Astrocyte (in vitro differentiated cells and primary cell): Measurements from ENCODE around the gene TET1. TPM values are rescaled to one million over a fixed set of nuclear protein-coding genes. Genes with fewer than 3 reads are reported as not detected.
"Not testable (repeated sequence)": the region's sequence is repeated elsewhere in the genome, so short reads cannot be mapped to it uniquely, and the experiment has no call there.

Experiments
- DNase-seq: peaks from one replicate; pipeline ENCODE4 v3.0.0-alpha.2; 2010; ENCODE audit warnings: low read depth
- FAIRE-seq: peaks from 2 replicates; lab custom pipeline; 2011; peaks lifted over from hg19 to GRCh38; lab: Jason Lieb, UNC
- H2AFZ ChIP-seq: 2 replicates; pipeline ENCODE4 v1.6.0; 2012; ENCODE audit warnings: low read depth, low read length, inconsistent platforms
- H3K27ac ChIP-seq: 2 replicates; pipeline ENCODE4 v1.5.1; 2011; ENCODE audit warnings: low read depth, low read length, inconsistent platforms
- H3K27me3 ChIP-seq: 2 replicates; pipeline ENCODE4 v1.6.0; 2011; ENCODE audit warnings: low read length, inconsistent platforms; ENCODE audit not compliant: insufficient read depth
- H3K36me3 ChIP-seq: 2 replicates; pipeline ENCODE4 v1.5.1; 2011; ENCODE audit warnings: low read length, inconsistent platforms; ENCODE audit not compliant: insufficient read depth
- H3K4me1 ChIP-seq: 2 replicates; pipeline ENCODE4 v1.5.1; 2011; ENCODE audit warnings: low read length, inconsistent platforms; ENCODE audit not compliant: insufficient read depth
- H3K4me2 ChIP-seq: 2 replicates; pipeline ENCODE4 v1.6.0; 2012; ENCODE audit warnings: low read length, inconsistent platforms
- H3K4me3 ChIP-seq: 2 replicates; pipeline ENCODE4 v1.5.1; 2011; ENCODE audit warnings: low read depth, mild to moderate bottlenecking, low read length, inconsistent platforms; ENCODE audit not compliant: insufficient read depth
- H3K79me2 ChIP-seq: 2 replicates; pipeline ENCODE4 v1.6.0; 2012; ENCODE audit warnings: mild to moderate bottlenecking, low read length, inconsistent platforms; ENCODE audit not compliant: insufficient read depth
- H3K9ac ChIP-seq: 2 replicates; pipeline ENCODE4 v1.6.0; 2012; ENCODE audit warnings: mild to moderate bottlenecking, low read length, inconsistent platforms
- H3K9me3 ChIP-seq: 2 replicates; pipeline ENCODE4 v1.5.1; 2012; ENCODE audit warnings: low read depth, mild to moderate bottlenecking, low read length, inconsistent platforms; ENCODE audit not compliant: insufficient read depth
- H4K20me1 ChIP-seq: 2 replicates; pipeline ENCODE4 v1.6.0; 2012; ENCODE audit warnings: low read length, inconsistent platforms; ENCODE audit not compliant: insufficient read depth
- H3K27ac Mint-ChIP-seq: one replicate; pipeline ENCODE4 v1.8.0; 2021; ENCODE audit warnings: mild to moderate bottlenecking, mixed read lengths; ENCODE audit not compliant: unreplicated experiment
- H3K27me3 Mint-ChIP-seq: one replicate; pipeline ENCODE4 v1.8.0; 2021; ENCODE audit warnings: low read depth, mixed read lengths; ENCODE audit not compliant: unreplicated experiment
- H3K36me3 Mint-ChIP-seq: one replicate; pipeline ENCODE4 v1.8.0; 2021; ENCODE audit warnings: low read depth, mixed read lengths; ENCODE audit not compliant: unreplicated experiment
- H3K4me1 Mint-ChIP-seq: one replicate; pipeline ENCODE4 v1.8.0; 2021; ENCODE audit warnings: low read depth, mixed read lengths; ENCODE audit not compliant: unreplicated experiment
- H3K4me3 Mint-ChIP-seq: one replicate; pipeline ENCODE4 v1.8.0; 2021; ENCODE audit warnings: mild to moderate bottlenecking, moderate library complexity, mixed read lengths; ENCODE audit not compliant: unreplicated experiment
- H3K9me3 Mint-ChIP-seq: one replicate; pipeline ENCODE4 v1.8.0; 2021; ENCODE audit warnings: mild to moderate bottlenecking, mixed read lengths; ENCODE audit not compliant: unreplicated experiment
- EZH2 ChIP-seq: IDR thresholded peaks from 2 replicates; pipeline ENCODE4 v1.6.1; 2012; ENCODE audit warnings: mild to moderate bottlenecking, low read length, inconsistent platforms; ENCODE audit not compliant: insufficient read depth
- total RNA-seq: library from RNA; stranded (reverse); gene quantifications from 2 replicates; pipeline ENCODE4 v1.2.1, GENCODE V29; 2021
- TF ChIP-seq, protein P1 (sequence below): IDR thresholded peaks from 2 replicates; pipeline ENCODE4 v1.5.1; 2011; ENCODE audit warnings: low read depth, mild to moderate bottlenecking, inconsistent platforms, low read length, moderate library complexity; ENCODE audit not compliant: insufficient read depth

TET1 gene
- total RNA-seq, 1 donor from 2014 or later, result 7.1 TPM

GRCh38 chr10:68740676-68741075 lies 180.5 kb downstream of the TET1 start:
- H3K36me3 Mint-ChIP-seq, result not testable (repeated sequence)

DNA sequence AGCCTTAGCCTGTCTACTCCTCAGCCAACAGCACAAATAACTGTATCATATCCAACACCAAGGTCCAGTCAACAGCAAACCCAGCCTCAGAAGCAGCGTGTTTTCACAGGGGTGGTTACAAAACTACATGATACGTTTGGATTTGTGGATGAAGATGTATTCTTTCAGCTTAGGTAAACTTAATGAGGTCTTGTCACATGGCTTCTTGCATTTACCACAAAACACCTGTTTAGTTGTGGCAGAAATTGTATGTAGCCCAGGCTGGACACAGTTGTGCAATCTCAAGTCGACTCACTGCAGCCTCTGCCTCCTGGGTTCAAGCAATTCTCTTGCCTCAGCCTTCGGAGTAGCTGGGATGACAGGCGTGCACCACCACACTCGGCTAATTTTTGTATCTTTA lies 182.3 kb downstream of the TET1 start:
- no peak overlapping the region for H3K4me3 Mint-ChIP-seq
- H3K4me1 ChIP-seq, result no peaks in the 10 kb centered on the region
- no peak overlapping the region for H2AFZ ChIP-seq
- peaks cover 4% of the 10 kb centered on the region for H3K36me3 Mint-ChIP-seq
- no peak overlapping the region for H3K27ac ChIP-seq
- no peaks in the 10 kb centered on the region for H3K27me3 Mint-ChIP-seq
- no peak for TF ChIP-seq EZH2
- TF ChIP-seq, protein P1, sequence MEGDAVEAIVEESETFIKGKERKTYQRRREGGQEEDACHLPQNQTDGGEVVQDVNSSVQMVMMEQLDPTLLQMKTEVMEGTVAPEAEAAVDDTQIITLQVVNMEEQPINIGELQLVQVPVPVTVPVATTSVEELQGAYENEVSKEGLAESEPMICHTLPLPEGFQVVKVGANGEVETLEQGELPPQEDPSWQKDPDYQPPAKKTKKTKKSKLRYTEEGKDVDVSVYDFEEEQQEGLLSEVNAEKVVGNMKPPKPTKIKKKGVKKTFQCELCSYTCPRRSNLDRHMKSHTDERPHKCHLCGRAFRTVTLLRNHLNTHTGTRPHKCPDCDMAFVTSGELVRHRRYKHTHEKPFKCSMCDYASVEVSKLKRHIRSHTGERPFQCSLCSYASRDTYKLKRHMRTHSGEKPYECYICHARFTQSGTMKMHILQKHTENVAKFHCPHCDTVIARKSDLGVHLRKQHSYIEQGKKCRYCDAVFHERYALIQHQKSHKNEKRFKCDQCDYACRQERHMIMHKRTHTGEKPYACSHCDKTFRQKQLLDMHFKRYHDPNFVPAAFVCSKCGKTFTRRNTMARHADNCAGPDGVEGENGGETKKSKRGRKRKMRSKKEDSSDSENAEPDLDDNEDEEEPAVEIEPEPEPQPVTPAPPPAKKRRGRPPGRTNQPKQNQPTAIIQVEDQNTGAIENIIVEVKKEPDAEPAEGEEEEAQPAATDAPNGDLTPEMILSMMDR, result no peak
- H3K27me3 ChIP-seq, result no peaks in the 10 kb centered on the region
- no peak overlapping the region for H3K4me2 ChIP-seq
- H3K9me3 ChIP-seq, result no peaks in the 10 kb centered on the region
- H3K27ac Mint-ChIP-seq, result no peak overlapping the region
- H3K4me3 ChIP-seq, result no peak overlapping the region
- peaks cover 32% of the 10 kb centered on the region for H4K20me1 ChIP-seq
- no peak overlapping the region for H3K9ac ChIP-seq
- H3K9me3 Mint-ChIP-seq, result no peaks in the 10 kb centered on the region
- no peaks in the 10 kb centered on the region for H3K4me1 Mint-ChIP-seq
- no peak for DNase-seq
- peaks cover 14% of the 10 kb centered on the region for H3K79me2 ChIP-seq
- peaks cover 58% of the 10 kb centered on the region for H3K36me3 ChIP-seq
- FAIRE-seq, result no peak

More at GRCh38 chr10:68740676-68741075, 180.5 kb downstream of the TET1 start:
- H2AFZ ChIP-seq, H3K9me3 ChIP-seq, H3K9me3 Mint-ChIP-seq, H3K4me3 Mint-ChIP-seq, H3K27me3 Mint-ChIP-seq, H3K27me3 ChIP-seq, H3K9ac ChIP-seq, H3K4me2 ChIP-seq, H3K4me1 ChIP-seq, H3K4me1 Mint-ChIP-seq, H3K4me3 ChIP-seq, DNase-seq, FAIRE-seq, H3K27ac Mint-ChIP-seq, H3K27ac ChIP-seq: not testable (repeated sequence)
- peaks cover 55% of the 10 kb centered on the region for H3K36me3 ChIP-seq
- H3K79me2 ChIP-seq, result peaks cover 29% of the 10 kb centered on the region
- peaks cover 43% of the 10 kb centered on the region for H4K20me1 ChIP-seq

Other genes starting within 250 kb of the TET1 start
- 75.6 and 90.1 TPM in 2 replicates for gene HNRNPH3, start 228.3 kb upstream of the TET1 start, total RNA-seq
- 5.7 and 6.1 TPM in 2 replicates for gene PBLD, start 227.4 kb upstream of the TET1 start, total RNA-seq
- 21.7 and 21.8 TPM in 2 replicates for gene RUFY2, start 153.1 kb upstream of the TET1 start, total RNA-seq
- gene DNA2, start 88.4 kb upstream of the TET1 start, total RNA-seq, result 4.8 and 5.8 TPM in 2 replicates
- gene SLC25A16, start 32.8 kb upstream of the TET1 start, total RNA-seq, result 17.6 and 20.5 TPM in 2 replicates
- 62.4 and 72.8 TPM in 2 replicates for gene CCAR1, start 160.9 kb downstream of the TET1 start, total RNA-seq